Sigmoid colon (tissue), 7 donors: ENCODE measurements around the gene REPS1. TPM values are rescaled to one million over a fixed set of nuclear protein-coding genes. Genes with fewer than 3 reads are reported as not detected.
A peak's percentile ranks its signal among the peaks of the same experiment; 100 is the strongest.

ENCODE experiments used
- DNase-seq: peaks from one replicate; pipeline ENCODE4 v3.0.0-alpha.2; 2019
- H3K27ac ChIP-seq, 4 donors: fragments of 200-600 bp; sonication (generic); one replicate each; pipeline ENCODE4 v1.5.1; 2016 to 2019; ENCODE audit warnings: mild to moderate bottlenecking in 1 of 4
- H3K27me3 ChIP-seq, 3 donors: fragments of 200-600 bp; sonication (generic); one replicate each; pipeline ENCODE4 v1.5.1; 2019; ENCODE audit warnings: mild to moderate bottlenecking in 1 of 3
- H3K36me3 ChIP-seq, 4 donors: fragments of 200-600 bp; sonication (generic); one replicate each; pipeline ENCODE4 v1.5.1; 2016 to 2019
- H3K4me1 ChIP-seq, 4 donors: fragments of 200-600 bp; sonication (generic); one replicate each; pipeline ENCODE4 v1.5.1; 2017 to 2019
- H3K4me3 ChIP-seq, 4 donors: fragments of 200-600 bp; sonication (generic); one replicate each; pipeline ENCODE4 v1.5.1; 2017 to 2019; ENCODE audit warnings: mild to moderate bottlenecking in 2 of 4, moderate library complexity in 1 of 4
- H3K9me3 ChIP-seq, 4 donors: fragments of 200-600 bp in 3 of 4; sonication (generic) in 3 of 4; one replicate each; pipeline versions ENCODE4 v1.5.1 to v1.6.1; 2013 to 2019
- CTCF ChIP-seq, 4 experiments: fragments of 450-650 bp in 3 of 4; fragments of 200-600 bp in 1 of 4; IDR thresholded peaks; one replicate each; pipeline ENCODE4 v1.5.1; 2016 to 2019; ENCODE audit warnings: antibody characterized with exemption in 4 of 4, mild to moderate bottlenecking in 3 of 4, moderate library complexity in 2 of 4
- EP300 ChIP-seq, 4 donors: sonication (generic); formaldehyde crosslinking; IDR thresholded peaks; one replicate each; pipeline ENCODE4 v1.6.1; 2017; ENCODE audit warnings: antibody characterized with exemption in 4 of 4
- POLR2A ChIP-seq, 2 donors: fragments of 450-650 bp; IDR thresholded peaks; one replicate each; pipeline ENCODE4 v1.6.1; 2016; ENCODE audit warnings: antibody characterized with exemption in 2 of 2, mild to moderate bottlenecking in 2 of 2, moderate library complexity in 2 of 2
- POLR2AphosphoS5 ChIP-seq, 4 donors: sonication (generic); formaldehyde crosslinking; IDR thresholded peaks; one replicate each; pipeline ENCODE4 v1.6.1; 2017; ENCODE audit warnings: antibody characterized with exemption in 4 of 4
- WGBS, 2 donors: extraction: QIAGEN DNeasy Blood & Tissue Kit; methylation state at CpG; one replicate each; pipeline ENCODE4 v1.1.7; 2013; 5-methylcytosine and 5-hydroxymethylcytosine counted together
- intact Hi-C: fragments of 100-400 bp; cut with DNase I; formaldehyde crosslinking; loops from one replicate; pipeline ENCODE4 v1.15.1; 2023
- polyA plus RNA-seq, 3 donors: library from polyadenylated mRNA; stranded (reverse); fragments of 200-250 nt; gene quantifications; one replicate each; pipeline ENCODE4 v1.2.3, GENCODE V29; 2013
- total RNA-seq, 4 donors: library from RNA; depleted of rRNA; stranded (reverse); fragments of >200 nt; gene quantifications; one replicate each; pipeline ENCODE4 v1.1.0, GENCODE V29; 2016
- donor health status: healthy with polysubstance abuse.
- donor health status: Bipolar disorder and iron deficiency.
- donor health status: healthy.

REPS1 gene
- total and polyA plus RNA-seq, 7 donors: 12.6 to 53.7 (median 26.3) TPM

- intact Hi-C loops: no loop called here
- Histone ChIP-seq H3K4me3 (no peak overlapping the region), H3K9me3 (no peaks in the 10 kb centered on the region), H3K4me1 (peaks cover 0 to 46% (median 14%) of the 10 kb centered on the region in 4 donors), H3K27ac (no peak overlapping the region), H3K27me3 (no peaks in the 10 kb centered on the region), H3K36me3 (no peaks in the 10 kb centered on the region)
- no peak for DNase-seq
- no peak for TF ChIP-seq POLR2A (IDR thresholded peaks at IDR 0.05)
- TF ChIP-seq POLR2AphosphoS5 (IDR thresholded peaks at IDR 0.05): no peak
- no peak for TF ChIP-seq EP300 (IDR thresholded peaks at IDR 0.05)
- TF ChIP-seq CTCF (IDR thresholded peaks at IDR 0.05): no peak
- WGBS, 2 donors: 79 to 82% methylated on average over 3 of the region's 3 CpGs
Measured at GRCh38 chr6:138963531-138963930, 24.5 kb downstream of the REPS1 start.

GRCh38 chr6:138963119-138963518, 24.9 kb downstream of the REPS1 start:
- TF ChIP-seq POLR2A (IDR thresholded peaks at IDR 0.05) (no peak), CTCF (IDR thresholded peaks at IDR 0.05) (no peak), EP300 (IDR thresholded peaks at IDR 0.05) (no peak), POLR2AphosphoS5 (IDR thresholded peaks at IDR 0.05) (no peak)
- 96 to 97% methylated on average over 3 of the region's 3 CpGs for WGBS, 2 donors
- intact Hi-C loops: no loop called here

GRCh38 chr6:138959521-138959920, 28.5 kb downstream of the REPS1 start:
- 93 to 95% methylated on average over 3 of the region's 3 CpGs for WGBS, 2 donors
- intact Hi-C loops: no loop called here
- Histone ChIP-seq H3K4me3 (no peak overlapping the region), H3K36me3 (no peaks in the 10 kb centered on the region), H3K4me1 (peaks cover 0 to 21% (median 13%) of the 10 kb centered on the region in 4 donors), H3K9me3 (no peaks in the 10 kb centered on the region), H3K27me3 (no peaks in the 10 kb centered on the region), H3K27ac (no peak overlapping the region)
- no peak for DNase-seq
- TF ChIP-seq CTCF (IDR thresholded peaks at IDR 0.05): no peak
- TF ChIP-seq POLR2A (IDR thresholded peaks at IDR 0.05): no peak
- TF ChIP-seq EP300 (IDR thresholded peaks at IDR 0.05): no peak
- no peak for TF ChIP-seq POLR2AphosphoS5 (IDR thresholded peaks at IDR 0.05)

More at GRCh38 chr6:138963119-138963518, 24.9 kb downstream of the REPS1 start:
- Histone ChIP-seq H3K9me3 (no peaks in the 10 kb centered on the region), H3K27me3 (no peaks in the 10 kb centered on the region), H3K27ac (no peak overlapping the region), H3K36me3 (no peaks in the 10 kb centered on the region), H3K4me1 (peaks cover 0 to 43% (median 15%) of the 10 kb centered on the region in 4 donors), H3K4me3 (no peak overlapping the region)
- no peak for DNase-seq

GRCh38 chr6:138958595-138958994, 29.5 kb downstream of the REPS1 start:
- Histone ChIP-seq H3K9me3 (no peaks in the 10 kb centered on the region), H3K4me1 (peaks cover 0 to 19% (median 10%) of the 10 kb centered on the region in 4 donors), H3K27ac (no peak overlapping the region), H3K4me3 (no peak overlapping the region), H3K27me3 (no peaks in the 10 kb centered on the region), H3K36me3 (no peaks in the 10 kb centered on the region)
- no peak for TF ChIP-seq POLR2AphosphoS5 (IDR thresholded peaks at IDR 0.05)
- no peak for TF ChIP-seq POLR2A (IDR thresholded peaks at IDR 0.05)
- TF ChIP-seq CTCF (IDR thresholded peaks at IDR 0.05): no peak
- TF ChIP-seq EP300 (IDR thresholded peaks at IDR 0.05): no peak
- intact Hi-C loops: no loop called here
- no peak for DNase-seq
- 77 to 78% methylated on average over 1 of the region's 1 CpG for WGBS, 2 donors

- DNase-seq: no peak
- H3K36me3 ChIP-seq: no peaks in the 10 kb centered on the region
- intact Hi-C loops: no loop called here
- TF ChIP-seq POLR2A (IDR thresholded peaks at IDR 0.05) (no peak), EP300 (IDR thresholded peaks at IDR 0.05) (no peak), POLR2AphosphoS5 (IDR thresholded peaks at IDR 0.05) (no peak), CTCF (IDR thresholded peaks at IDR 0.05) (no peak)
- H3K27me3 ChIP-seq: no peaks in the 10 kb centered on the region
- WGBS, 2 donors: 27 to 45% methylated on average over 2 of the region's 2 CpGs
- H3K4me1 ChIP-seq: peaks cover 0 to 19% (median 10%) of the 10 kb centered on the region in 4 donors
- no peak overlapping the region for H3K4me3 ChIP-seq
- peak overlapping the region in 1 of 4 donors; percentile 32 for H3K27ac ChIP-seq
- H3K9me3 ChIP-seq: no peaks in the 10 kb centered on the region
Measured at GRCh38 chr6:138957903-138958302, 30.1 kb downstream of the REPS1 start.
